Activated T-cell treated with anti-CD3 and anti-CD28 coated beads, Interleukin-2, amount 50 U/mL, for 24 hours (primary cell): ENCODE measurements around the gene ALK.

Experiments
- DNase-seq: peaks from one replicate; pipeline ENCODE4 v3.0.0-alpha.2; 2020
- H3K27ac Mint-ChIP-seq: 2 replicates; pipeline ENCODE4 v1.8.0; 2020; ENCODE audit warnings: mild to moderate bottlenecking, mixed read lengths
- H3K27me3 Mint-ChIP-seq: 2 replicates; pipeline ENCODE4 v1.8.0; 2020; ENCODE audit warnings: mixed read lengths
- H3K36me3 Mint-ChIP-seq: 2 replicates; pipeline ENCODE4 v1.8.0; 2020; ENCODE audit warnings: low read depth, mixed read lengths
- H3K4me1 Mint-ChIP-seq: 2 replicates; pipeline ENCODE4 v1.8.0; 2020; ENCODE audit warnings: low read depth, mixed read lengths
- H3K4me3 Mint-ChIP-seq: 2 replicates; pipeline ENCODE4 v1.8.0; 2020; ENCODE audit warnings: mild to moderate bottlenecking, moderate library complexity, mixed read lengths
- H3K9me3 Mint-ChIP-seq: 2 replicates; pipeline ENCODE4 v1.8.0; 2020; ENCODE audit warnings: mixed read lengths

The ALK gene

DNA sequence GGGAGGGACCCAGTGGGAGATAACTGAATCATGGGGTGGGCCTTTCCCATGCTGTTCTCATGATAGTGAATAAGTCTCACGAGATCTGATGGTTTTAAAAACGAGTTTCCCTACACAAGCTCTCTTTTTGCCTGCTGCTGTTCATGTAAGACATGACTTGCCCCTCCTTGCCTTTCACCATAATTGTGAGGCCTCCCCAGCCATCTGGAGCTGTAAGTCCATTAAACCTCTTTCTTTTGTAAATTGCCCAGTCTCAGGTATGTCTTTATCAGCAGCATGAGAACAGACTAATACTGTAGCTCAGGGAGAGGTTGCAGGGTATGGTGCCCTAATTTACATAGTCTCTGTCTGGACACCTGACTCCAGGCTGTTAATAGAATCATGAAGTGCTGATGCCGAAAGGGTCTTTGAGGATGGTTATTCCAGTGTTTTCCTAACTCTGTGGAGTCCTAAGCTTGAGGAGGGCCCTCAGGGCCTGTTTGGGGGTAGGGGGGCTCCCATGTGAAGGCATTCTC is 343.2 kb downstream of the ALK start:
- Mint-ChIP-seq H3K4me1 (no peaks in the 10 kb centered on the region), H3K27me3 (no peaks in the 10 kb centered on the region), H3K4me3 (no peak overlapping the region), H3K9me3 (no peaks in the 10 kb centered on the region), H3K27ac (no peak overlapping the region), H3K36me3 (no peaks in the 10 kb centered on the region)
- no peak for DNase-seq

DNA sequence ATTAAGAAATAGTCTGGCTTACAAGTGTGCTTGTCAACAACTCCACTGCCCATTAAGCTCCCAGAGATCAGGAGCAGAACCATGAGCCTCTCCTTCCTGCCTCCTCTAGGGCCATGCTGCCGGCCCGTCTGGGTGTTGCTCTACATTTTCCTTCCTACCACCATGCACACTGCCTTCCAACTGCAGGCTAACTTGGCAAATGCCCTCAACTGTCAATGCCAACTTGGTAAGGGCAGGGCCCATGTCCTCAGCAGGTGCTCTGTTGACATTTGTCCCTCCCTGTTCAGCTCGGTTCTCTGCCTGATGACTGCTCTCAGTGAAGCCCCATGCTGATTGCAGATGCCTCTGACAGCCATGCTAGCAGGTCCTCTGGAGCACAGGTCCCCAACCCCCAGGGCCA is 345.2 kb downstream of the ALK start:
- Mint-ChIP-seq H3K27me3 (no peaks in the 10 kb centered on the region), H3K9me3 (no peaks in the 10 kb centered on the region), H3K27ac (no peak overlapping the region), H3K36me3 (no peaks in the 10 kb centered on the region), H3K4me1 (no peaks in the 10 kb centered on the region), H3K4me3 (no peak overlapping the region)
- DNase-seq, result no peak

DNA sequence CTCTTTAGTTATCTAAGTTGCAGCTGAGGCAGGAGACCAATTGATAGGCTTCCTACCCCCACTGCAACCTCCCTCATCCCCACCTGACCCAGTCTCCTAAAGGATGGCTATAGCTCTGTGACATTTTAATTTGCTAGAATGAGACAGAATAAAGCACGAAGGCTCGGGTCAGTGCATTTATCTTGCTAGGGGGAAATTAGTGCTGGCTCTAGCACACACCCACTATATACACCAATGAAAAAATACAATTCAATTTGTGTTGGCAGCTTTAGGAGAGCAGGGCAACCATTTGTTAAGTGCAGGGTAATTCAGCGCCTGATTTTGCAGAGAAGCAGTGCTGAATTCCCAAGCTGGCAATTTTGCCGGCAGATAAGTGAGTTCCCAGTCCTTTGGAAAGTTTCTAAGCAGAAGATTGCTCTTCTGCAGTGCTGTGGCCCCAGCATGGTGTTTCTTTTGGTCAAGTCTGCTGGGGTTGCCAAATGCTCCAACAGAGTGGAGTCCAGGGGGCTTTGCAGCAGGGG is 346.0 kb downstream of the ALK start:
- Mint-ChIP-seq H3K4me1 (no peaks in the 10 kb centered on the region), H3K27ac (no peak overlapping the region), H3K36me3 (no peaks in the 10 kb centered on the region), H3K9me3 (no peaks in the 10 kb centered on the region), H3K4me3 (no peak overlapping the region), H3K27me3 (no peaks in the 10 kb centered on the region)
- no peak for DNase-seq

GRCh38 chr2:29573612-29574011 is 347.8 kb downstream of the ALK start:
- no peak for DNase-seq
- H3K4me3 Mint-ChIP-seq, result no peak overlapping the region
- H3K36me3 Mint-ChIP-seq, result no peaks in the 10 kb centered on the region
- H3K4me1 Mint-ChIP-seq, result no peaks in the 10 kb centered on the region
- no peaks in the 10 kb centered on the region for H3K9me3 Mint-ChIP-seq
- H3K27ac Mint-ChIP-seq, result no peak overlapping the region
- no peaks in the 10 kb centered on the region for H3K27me3 Mint-ChIP-seq

DNA sequence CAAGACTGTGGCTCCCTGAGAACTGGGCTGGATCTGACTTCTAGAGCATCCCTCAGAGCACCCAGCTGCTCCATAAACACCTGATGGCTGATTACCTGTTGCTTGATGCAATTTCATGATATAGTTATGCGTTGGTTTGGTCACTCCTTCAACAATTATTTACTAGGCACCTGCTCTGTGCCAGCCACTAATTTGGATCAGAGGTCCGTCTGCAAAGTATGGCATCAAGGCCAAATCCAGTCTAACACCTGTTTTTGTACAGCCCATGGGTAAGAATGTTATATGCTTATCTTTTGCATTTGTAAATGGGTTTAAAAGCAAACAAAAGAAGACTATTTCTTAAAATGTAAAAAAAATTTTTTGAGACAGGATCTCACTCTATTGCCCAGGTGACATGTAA is 348.2 kb downstream of the ALK start:
- H3K27me3 Mint-ChIP-seq, result no peaks in the 10 kb centered on the region
- H3K9me3 Mint-ChIP-seq, result no peaks in the 10 kb centered on the region
- no peaks in the 10 kb centered on the region for H3K4me1 Mint-ChIP-seq
- no peak for DNase-seq
- no peak overlapping the region for H3K4me3 Mint-ChIP-seq
- no peaks in the 10 kb centered on the region for H3K36me3 Mint-ChIP-seq
- no peak overlapping the region for H3K27ac Mint-ChIP-seq

GRCh38 chr2:29570539-29570938 is 350.8 kb downstream of the ALK start:
- no peak overlapping the region for H3K27ac Mint-ChIP-seq
- no peak overlapping the region for H3K4me3 Mint-ChIP-seq
- H3K9me3 Mint-ChIP-seq, result no peaks in the 10 kb centered on the region
- peaks cover 8% of the 10 kb centered on the region for H3K27me3 Mint-ChIP-seq
- no peaks in the 10 kb centered on the region for H3K4me1 Mint-ChIP-seq
- H3K36me3 Mint-ChIP-seq, result no peaks in the 10 kb centered on the region
- no peak for DNase-seq

DNA sequence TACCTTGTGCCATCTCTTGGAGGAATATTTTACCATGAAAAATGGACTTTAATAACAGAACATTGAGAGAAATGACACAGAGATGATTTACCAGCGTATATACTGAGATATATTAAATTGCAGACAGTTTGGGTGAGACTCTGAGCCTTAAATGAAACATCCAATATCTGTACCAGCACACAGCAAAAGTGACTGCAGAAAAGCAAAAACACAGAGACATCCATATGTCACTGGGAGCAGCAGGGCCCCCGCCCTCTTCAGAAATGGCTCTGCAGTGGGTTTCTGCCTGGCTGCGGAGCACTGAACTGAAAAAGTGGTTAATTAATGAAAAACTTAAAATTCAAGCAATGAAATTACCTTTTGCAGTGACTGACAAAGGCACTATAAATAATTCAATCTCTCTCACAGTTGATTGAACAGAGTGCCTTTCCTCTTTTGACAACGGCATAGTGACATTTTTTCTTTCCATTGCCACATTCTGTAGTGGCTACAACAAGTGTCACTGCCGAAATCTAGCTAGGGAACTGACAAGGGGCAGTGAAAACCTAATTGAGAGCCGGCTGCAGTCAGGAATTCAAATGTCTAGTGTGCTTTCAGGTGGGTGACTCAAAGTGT is 353.4 kb downstream of the ALK start:
- H3K4me3 Mint-ChIP-seq, result no peak overlapping the region
- H3K27me3 Mint-ChIP-seq, result peaks cover 9% of the 10 kb centered on the region
- no peak overlapping the region for H3K27ac Mint-ChIP-seq
- H3K36me3 Mint-ChIP-seq, result no peaks in the 10 kb centered on the region
- no peaks in the 10 kb centered on the region for H3K4me1 Mint-ChIP-seq
- H3K9me3 Mint-ChIP-seq, result no peaks in the 10 kb centered on the region
- DNase-seq, result no peak

DNA sequence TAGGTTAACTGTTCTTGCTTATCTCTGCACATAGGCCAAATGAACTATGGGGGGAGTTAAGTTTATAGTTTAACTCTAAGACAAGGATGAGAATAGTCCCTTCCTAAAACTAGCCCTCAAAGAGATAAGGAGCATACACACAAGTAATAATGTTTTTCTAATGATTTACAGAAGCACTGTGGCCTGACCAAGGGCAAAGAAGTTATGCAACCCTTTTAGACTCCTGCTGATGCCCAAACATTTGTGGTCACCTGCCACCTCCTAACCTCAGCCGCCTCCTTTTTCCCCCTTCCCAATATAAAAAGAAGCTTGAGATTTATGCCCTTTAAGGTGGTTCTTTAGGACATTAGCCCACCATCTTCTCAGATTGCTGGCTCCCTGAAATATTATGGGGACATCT is 357.7 kb downstream of the ALK start:
- peaks cover 13% of the 10 kb centered on the region for H3K27me3 Mint-ChIP-seq

DNA sequence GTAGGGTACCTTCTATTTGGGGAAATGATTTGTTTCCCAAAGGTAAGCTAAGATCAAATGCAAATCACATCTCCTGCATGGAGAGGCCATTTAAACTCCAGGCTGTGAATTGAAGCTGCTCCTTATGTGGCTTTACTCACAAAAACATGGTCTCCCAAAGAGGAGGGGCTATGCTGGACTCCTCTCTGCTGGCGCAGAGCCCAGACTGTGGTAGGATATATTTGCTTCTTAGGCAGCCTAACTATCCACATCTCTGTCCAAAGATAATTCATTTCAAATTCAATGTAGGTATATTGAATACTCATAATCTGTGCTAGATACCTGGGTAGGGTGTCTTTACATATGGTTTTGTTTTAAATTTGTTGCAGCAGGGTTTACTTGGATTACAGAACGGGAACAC is 358.5 kb downstream of the ALK start:
- H3K4me1 Mint-ChIP-seq, result no peaks in the 10 kb centered on the region
- no peak overlapping the region for H3K4me3 Mint-ChIP-seq
- H3K36me3 Mint-ChIP-seq, result no peaks in the 10 kb centered on the region
- peaks cover 12% of the 10 kb centered on the region for H3K27me3 Mint-ChIP-seq
- no peak for DNase-seq
- H3K27ac Mint-ChIP-seq, result no peak overlapping the region
- no peaks in the 10 kb centered on the region for H3K9me3 Mint-ChIP-seq

More for the DNA sequence above, 357.7 kb downstream of the ALK start:
- no peak for DNase-seq
- H3K27ac Mint-ChIP-seq, result no peak overlapping the region
- no peaks in the 10 kb centered on the region for H3K9me3 Mint-ChIP-seq
- H3K4me1 Mint-ChIP-seq, result no peaks in the 10 kb centered on the region
- H3K4me3 Mint-ChIP-seq, result no peak overlapping the region
- H3K36me3 Mint-ChIP-seq, result no peaks in the 10 kb centered on the region

- no peaks in the 10 kb centered on the region for H3K9me3 Mint-ChIP-seq
- H3K36me3 Mint-ChIP-seq, result no peaks in the 10 kb centered on the region
- DNase-seq, result no peak
- no peak overlapping the region for H3K4me3 Mint-ChIP-seq
- no peaks in the 10 kb centered on the region for H3K4me1 Mint-ChIP-seq
- peaks cover 10% of the 10 kb centered on the region for H3K27me3 Mint-ChIP-seq
- no peak overlapping the region for H3K27ac Mint-ChIP-seq
These were observed 359.1 kb downstream of the ALK start for GRCh38 chr2:29562319-29562718.

DNA sequence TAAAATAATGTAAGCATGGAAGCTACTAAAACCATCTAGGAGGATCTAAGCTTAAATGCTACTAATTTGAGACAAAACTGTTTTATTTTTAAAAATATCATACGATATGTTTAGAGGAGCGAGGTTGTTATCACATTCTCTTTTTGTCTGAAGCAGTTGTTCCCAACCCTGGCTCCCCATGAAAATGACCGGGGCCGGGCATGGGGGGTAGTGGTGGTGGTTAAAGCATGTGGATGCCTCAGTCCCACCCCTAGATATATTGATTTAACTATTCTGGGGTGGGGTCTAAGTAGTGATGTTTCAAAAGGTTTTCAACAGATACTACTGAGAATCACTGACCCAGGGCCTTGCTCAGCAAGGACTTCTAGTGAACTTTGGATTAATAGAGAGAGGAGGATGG is 359.8 kb downstream of the ALK start:
- Mint-ChIP-seq H3K27ac (no peak overlapping the region), H3K4me3 (no peak overlapping the region), H3K27me3 (peaks cover 10% of the 10 kb centered on the region), H3K9me3 (no peaks in the 10 kb centered on the region), H3K36me3 (no peaks in the 10 kb centered on the region), H3K4me1 (no peaks in the 10 kb centered on the region)
- no peak for DNase-seq

DNA sequence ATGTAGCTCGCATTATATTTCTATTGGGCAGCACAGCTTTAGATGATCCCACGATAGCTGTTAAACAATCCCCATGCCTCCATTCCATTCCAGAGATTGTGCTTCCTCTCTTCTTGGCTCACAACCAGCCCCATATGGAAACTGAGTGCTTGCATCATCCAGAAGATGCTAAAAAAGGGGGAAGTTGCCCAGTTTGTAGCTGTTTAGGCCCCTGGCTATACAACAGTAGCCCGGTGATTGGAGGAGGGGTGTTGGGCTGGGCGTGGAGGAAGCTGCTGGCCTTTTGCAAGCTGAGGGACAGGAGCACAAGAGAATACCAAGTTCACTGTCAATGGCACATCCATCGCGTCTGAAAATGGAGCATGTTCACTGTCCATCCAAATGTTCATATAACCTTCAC is 360.2 kb downstream of the ALK start:
- peaks cover 10% of the 10 kb centered on the region for H3K27me3 Mint-ChIP-seq
- H3K36me3 Mint-ChIP-seq, result no peaks in the 10 kb centered on the region
- DNase-seq, result no peak
- H3K9me3 Mint-ChIP-seq, result no peaks in the 10 kb centered on the region
- no peaks in the 10 kb centered on the region for H3K4me1 Mint-ChIP-seq
- no peak overlapping the region for H3K27ac Mint-ChIP-seq
- H3K4me3 Mint-ChIP-seq, result no peak overlapping the region

- H3K36me3 Mint-ChIP-seq, result no peaks in the 10 kb centered on the region
- DNase-seq, result no peak
- H3K27ac Mint-ChIP-seq, result no peak overlapping the region
- H3K27me3 Mint-ChIP-seq, result peaks cover 10% of the 10 kb centered on the region
- H3K9me3 Mint-ChIP-seq, result no peaks in the 10 kb centered on the region
- H3K4me1 Mint-ChIP-seq, result no peaks in the 10 kb centered on the region
- H3K4me3 Mint-ChIP-seq, result no peak overlapping the region
These were observed 360.8 kb downstream of the ALK start for GRCh38 chr2:29560566-29560965.

DNA sequence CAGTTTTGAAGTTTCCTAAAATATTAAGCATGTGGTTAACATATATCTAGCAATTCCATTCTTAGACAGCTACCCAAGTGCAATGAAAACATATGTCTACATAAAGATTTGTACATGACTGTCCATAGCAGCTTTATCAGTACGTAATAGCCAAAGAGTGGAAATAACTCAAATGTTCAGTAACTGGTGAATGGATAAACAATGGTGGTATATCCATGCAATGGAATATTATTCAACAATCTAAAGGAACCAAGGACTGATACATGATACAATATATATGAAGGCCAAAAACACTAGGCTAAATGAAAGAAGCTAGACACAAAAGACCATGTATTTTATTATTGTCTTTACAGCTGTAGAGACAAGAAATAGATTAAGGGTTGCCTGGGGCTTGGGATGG is 361.4 kb downstream of the ALK start:
- Mint-ChIP-seq H3K27me3 (peaks cover 16% of the 10 kb centered on the region), H3K9me3 (no peaks in the 10 kb centered on the region), H3K36me3 (no peaks in the 10 kb centered on the region), H3K4me3 (no peak overlapping the region), H3K27ac (no peak overlapping the region), H3K4me1 (no peaks in the 10 kb centered on the region)
- DNase-seq, result no peak

DNA sequence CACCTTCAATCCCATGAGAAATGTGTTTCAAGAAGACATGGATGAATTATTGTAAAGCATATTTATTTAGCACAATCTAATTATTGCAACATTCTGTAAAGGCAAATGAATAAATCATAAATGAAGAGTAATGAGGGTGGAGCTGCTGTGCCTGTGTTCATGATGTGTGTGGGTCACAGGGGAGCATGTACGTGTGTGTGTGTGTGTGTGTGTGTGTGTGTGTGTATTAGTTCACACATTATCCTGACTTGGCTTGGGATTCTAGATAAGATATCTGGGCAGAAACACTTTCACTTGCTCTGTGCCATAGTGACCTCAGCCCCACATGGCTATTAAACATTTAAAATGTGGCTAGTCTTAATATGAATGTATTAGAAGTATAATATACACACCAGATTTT is 361.8 kb downstream of the ALK start:
- DNase-seq, result no peak
- Mint-ChIP-seq H3K27ac (no peak overlapping the region), H3K4me3 (no peak overlapping the region), H3K9me3 (no peaks in the 10 kb centered on the region), H3K36me3 (no peaks in the 10 kb centered on the region), H3K27me3 (peaks cover 18% of the 10 kb centered on the region), H3K4me1 (no peaks in the 10 kb centered on the region)

DNA sequence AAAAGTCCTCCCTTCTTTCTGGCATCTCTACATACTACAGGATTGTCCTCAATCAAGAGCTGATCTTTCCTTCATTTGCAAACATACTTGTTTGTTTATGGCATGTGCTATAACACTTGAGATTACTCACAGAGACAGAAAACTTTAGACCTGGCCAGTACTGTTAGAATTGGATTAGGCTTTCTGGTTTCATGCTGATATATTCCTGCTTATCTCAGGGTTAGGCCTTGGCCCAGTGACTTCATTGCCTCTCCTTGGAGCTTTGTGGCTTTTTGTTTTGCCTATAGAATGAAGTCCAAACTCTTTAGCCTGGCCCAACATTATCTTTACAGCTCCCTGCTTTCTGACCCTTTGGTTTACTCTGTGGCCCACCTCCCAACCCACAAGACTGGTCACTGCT is 363.3 kb downstream of the ALK start:
- DNase-seq, result no peak
- no peaks in the 10 kb centered on the region for H3K36me3 Mint-ChIP-seq
- no peaks in the 10 kb centered on the region for H3K9me3 Mint-ChIP-seq
- peaks cover 24% of the 10 kb centered on the region for H3K27me3 Mint-ChIP-seq
- H3K4me3 Mint-ChIP-seq, result no peak overlapping the region
- H3K4me1 Mint-ChIP-seq, result no peaks in the 10 kb centered on the region
- H3K27ac Mint-ChIP-seq, result no peak overlapping the region
